PC-3 (cell line): Measurements from ENCODE around the gene ADGRG1.

Experiments
- EZH2 ChIP-seq: fragments of 300-600 bp; sonication (generic); IDR thresholded peaks from one replicate; pipeline ENCODE4 v1.6.1; 2017; ENCODE audit warnings: antibody characterized with exemption, mild to moderate bottlenecking, low read length; ENCODE audit not compliant: unreplicated experiment
- TF ChIP-seq, protein P1 (sequence below): fragments of 300-600 bp; sonication (generic); conservative IDR thresholded peaks from 2 replicates; pipeline ENCODE4 v1.5.1; 2017; ENCODE audit warnings: antibody characterized with exemption, low read depth, mild to moderate bottlenecking, low read length

DNA sequence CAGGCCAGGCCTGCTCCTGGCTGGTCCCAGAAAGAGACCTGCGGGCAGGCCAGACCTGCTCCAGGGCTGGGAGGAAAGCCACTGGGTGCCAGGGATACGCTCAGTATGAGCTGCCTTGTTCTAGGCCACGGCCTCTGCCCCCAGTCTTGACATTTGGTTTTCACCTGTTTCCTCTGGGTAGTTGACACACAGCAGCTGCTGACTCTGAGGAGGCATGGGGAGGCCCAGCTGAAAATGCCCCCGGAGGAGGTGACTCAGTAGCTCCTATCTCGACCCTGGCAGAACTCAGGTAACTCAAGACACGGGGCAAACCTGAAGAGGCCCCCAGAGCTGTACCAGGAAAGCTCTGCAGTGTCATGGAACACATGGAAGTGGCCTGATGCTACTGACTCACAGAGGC lies 13.9 kb upstream of the ADGRG1 start:
- TF ChIP-seq EZH2, result no peak
- TF ChIP-seq, protein P1, sequence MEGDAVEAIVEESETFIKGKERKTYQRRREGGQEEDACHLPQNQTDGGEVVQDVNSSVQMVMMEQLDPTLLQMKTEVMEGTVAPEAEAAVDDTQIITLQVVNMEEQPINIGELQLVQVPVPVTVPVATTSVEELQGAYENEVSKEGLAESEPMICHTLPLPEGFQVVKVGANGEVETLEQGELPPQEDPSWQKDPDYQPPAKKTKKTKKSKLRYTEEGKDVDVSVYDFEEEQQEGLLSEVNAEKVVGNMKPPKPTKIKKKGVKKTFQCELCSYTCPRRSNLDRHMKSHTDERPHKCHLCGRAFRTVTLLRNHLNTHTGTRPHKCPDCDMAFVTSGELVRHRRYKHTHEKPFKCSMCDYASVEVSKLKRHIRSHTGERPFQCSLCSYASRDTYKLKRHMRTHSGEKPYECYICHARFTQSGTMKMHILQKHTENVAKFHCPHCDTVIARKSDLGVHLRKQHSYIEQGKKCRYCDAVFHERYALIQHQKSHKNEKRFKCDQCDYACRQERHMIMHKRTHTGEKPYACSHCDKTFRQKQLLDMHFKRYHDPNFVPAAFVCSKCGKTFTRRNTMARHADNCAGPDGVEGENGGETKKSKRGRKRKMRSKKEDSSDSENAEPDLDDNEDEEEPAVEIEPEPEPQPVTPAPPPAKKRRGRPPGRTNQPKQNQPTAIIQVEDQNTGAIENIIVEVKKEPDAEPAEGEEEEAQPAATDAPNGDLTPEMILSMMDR, result no peak
